ENCODE data around the gene C11orf16.

GRCh38 chr11:8911029-8911823 is 21.5 kb downstream of the C11orf16 start, which contains the start of gene AKIP1:
- peak; percentile 7; the same call in 1 of the 2 replicates for TF ChIP-seq CTCF (tag by site-specific recombination; IDR thresholded peaks at IDR 0.05)
- no peak for TF ChIP-seq ZNF302 (tag by site-specific recombination; IDR thresholded peaks at IDR 0.05; ENCODE audit: low read depth)
- no peak for TF ChIP-seq ZNF548 (tag by site-specific recombination; IDR thresholded peaks at IDR 0.05)
- no peak for TF ChIP-seq ZNF362 (tag by site-specific recombination; IDR thresholded peaks at IDR 0.05)
- peak; percentile 59; the same call in 1 of the 2 replicates for TF ChIP-seq ZNF2 (tag by site-specific recombination; IDR thresholded peaks at IDR 0.05)
- TF ChIP-seq BCL11A (tag by site-specific recombination; IDR thresholded peaks at IDR 0.05; ENCODE audit: low read depth), result no peak
- TF ChIP-seq ZBTB44 (tag by site-specific recombination; IDR thresholded peaks at IDR 0.05), result no peak
- no peak for TF ChIP-seq TCF7L2 (IDR thresholded peaks at IDR 0.05; ENCODE audit: borderline replicate concordance, low read depth, low read length)
- TF ChIP-seq ZNF157 (tag by site-specific recombination; IDR thresholded peaks at IDR 0.05), result no peak
- TF ChIP-seq ZNF416 (tag by site-specific recombination; IDR thresholded peaks at IDR 0.05), result no peak

All from HEK293 (cell line).